Endothelial cell of umbilical vein (primary cell): Measurements from ENCODE around the gene GNB1. TPM values are rescaled to one million over a fixed set of nuclear protein-coding genes. Genes with fewer than 3 reads are reported as not detected.

Experiments used
- BruUV-seq: library from RNA; stranded (reverse); fragments of 400-500 nt; replicated peaks from 2 replicates; lab custom pipeline; 2021; lab: Mats Ljungman, UMichigan
- CTCF ChIA-PET: fragments of 300-600, 350-600 bp; sonication (Branson Sonifier 250); formaldehyde crosslinking; loops from one replicate; lab custom pipeline; 2021; ENCODE audit warnings: antibody characterized with exemption, inconsistent platforms; lab: Charles Lee
- POLR2A ChIA-PET: fragments of 300-600, 350-600 bp; sonication (Branson Sonifier 250); formaldehyde crosslinking; loops from one replicate; lab custom pipeline; 2021; ENCODE audit warnings: antibody characterized with exemption, inconsistent platforms; lab: Charles Lee
- DNase-seq: peaks from one replicate; pipeline ENCODE4 v3.0.0-alpha.2; 2011; ENCODE audit warnings: low read depth, low spot score
- FAIRE-seq: peaks from 2 replicates; lab custom pipeline; 2011; peaks lifted over from hg19 to GRCh38; lab: Jason Lieb, UNC
- H2AFZ ChIP-seq: 2 replicates; pipeline ENCODE4 v1.6.0; 2012; ENCODE audit warnings: low read depth, low read length, control low read depth, inconsistent platforms
- H3K27ac ChIP-seq: 2 replicates; pipeline ENCODE4 v1.5.1; 2011; ENCODE audit warnings: low read depth, mild to moderate bottlenecking, control low read depth, low read length, moderate library complexity; ENCODE audit not compliant: insufficient read depth
- H3K27me3 ChIP-seq, 2 experiments: 2 replicates each; pipeline versions ENCODE4 v1.6.0 to v1.6.1; 2011; ENCODE audit warnings: low read length in 2 of 2, mixed read lengths in 1 of 2; ENCODE audit not compliant: control insufficient read depth in 2 of 2, insufficient read depth in 2 of 2
- H3K36me3 ChIP-seq, 2 experiments: 2 replicates in 1 of 2; 3 replicates in 1 of 2; pipeline ENCODE4 v1.5.1; 2011; ENCODE audit warnings: low read length in 2 of 2, mild to moderate bottlenecking in 1 of 2, moderate library complexity in 1 of 2; ENCODE audit not compliant: control insufficient read depth in 2 of 2, insufficient read depth in 2 of 2; ENCODE audit errors: extremely low read depth in 1 of 2
- H3K4me1 ChIP-seq: 3 replicates; pipeline ENCODE4 v1.5.1; 2011; ENCODE audit warnings: mild to moderate bottlenecking, low read length; ENCODE audit not compliant: control insufficient read depth, insufficient read depth; ENCODE audit errors: extremely low read depth
- H3K4me2 ChIP-seq: 2 replicates; pipeline ENCODE4 v1.6.1; 2011; ENCODE audit warnings: low read length, control low read depth, mixed read lengths; ENCODE audit not compliant: insufficient read depth
- H3K4me3 ChIP-seq, 3 experiments: fragments of 200-600 bp in 1 of 3; sonication (generic), shearing (Covaris generic) in 1 of 3; replicated peaks in 1 of 3; 2 replicates each; pipeline ENCODE4 v1.5.1; 2011 to 2016; ENCODE audit warnings: control low read depth in 3 of 3, low read length in 3 of 3, mild to moderate bottlenecking in 2 of 3, inconsistent platforms in 1 of 3, low read depth in 1 of 3, moderate library complexity in 1 of 3; ENCODE audit not compliant: insufficient read depth in 1 of 3
- H3K79me2 ChIP-seq: 2 replicates; pipeline ENCODE4 v1.6.0; 2012; ENCODE audit warnings: low read length, inconsistent platforms; ENCODE audit not compliant: control insufficient read depth, insufficient read depth
- H3K9ac ChIP-seq: replicated peaks from 2 replicates; pipeline ENCODE3; 2011; ENCODE audit warnings: low read length, control low read depth; ENCODE audit not compliant: insufficient read depth; ENCODE audit errors: extremely low read depth
- H3K9me1 ChIP-seq: replicated peaks from 3 replicates; pipeline ENCODE4 v1.6.0; 2011; ENCODE audit warnings: mild to moderate bottlenecking, low read length; ENCODE audit not compliant: control insufficient read depth, insufficient read depth; ENCODE audit errors: extremely low read depth
- H3K9me3 ChIP-seq: replicated peaks from 2 replicates; pipeline ENCODE4 v1.5.1; 2012; ENCODE audit warnings: low read length, inconsistent platforms; ENCODE audit not compliant: control insufficient read depth, insufficient read depth
- H4K20me1 ChIP-seq: replicated peaks from 2 replicates; pipeline ENCODE3; 2011; ENCODE audit warnings: mild to moderate bottlenecking, low read length; ENCODE audit not compliant: control insufficient read depth, insufficient read depth; ENCODE audit errors: extremely low read depth
- CTCF ChIP-seq, 2 donors: IDR thresholded peaks; 1 replicate in 1 of 2; 2 replicates in 1 of 2; pipeline ENCODE4 v1.5.1; 2011; ENCODE audit warnings: low read length in 2 of 2, mild to moderate bottlenecking in 2 of 2, moderate library complexity in 2 of 2, control low read depth in 1 of 2, inconsistent platforms in 1 of 2, low read depth in 1 of 2; ENCODE audit not compliant: insufficient read depth in 1 of 2; ENCODE audit errors: extremely low read depth in 1 of 2
- EZH2 ChIP-seq: IDR thresholded peaks from 2 replicates; pipeline ENCODE4 v1.6.1; 2012; ENCODE audit warnings: borderline replicate concordance, low read depth, mild to moderate bottlenecking, moderate library complexity, low read length, inconsistent platforms; ENCODE audit not compliant: severe bottlenecking
- FOS ChIP-seq: IDR thresholded peaks from 2 replicates; pipeline ENCODE4 v1.6.1; 2011; ENCODE audit warnings: mild to moderate bottlenecking, low read length, moderate library complexity, borderline replicate concordance; ENCODE audit not compliant: insufficient read depth
- GATA2 ChIP-seq: IDR thresholded peaks from 2 replicates; pipeline ENCODE4 v1.7.0; 2011; ENCODE audit warnings: low read depth, mild to moderate bottlenecking, moderate library complexity, mixed read lengths, low read length; ENCODE audit not compliant: insufficient read length, insufficient read depth
- JUN ChIP-seq: IDR thresholded peaks from 2 replicates; pipeline ENCODE4 v1.6.1; 2011; ENCODE audit warnings: borderline replicate concordance, low read depth; ENCODE audit not compliant: insufficient read length, insufficient read depth
- MYC ChIP-seq: IDR thresholded peaks from one replicate; pipeline ENCODE4 v1.6.1; 2011; ENCODE audit warnings: mild to moderate bottlenecking, low read depth, low read length
- POLR2A ChIP-seq: IDR thresholded peaks from 2 replicates; pipeline ENCODE4 v1.6.1; 2012; ENCODE audit warnings: low read depth, mild to moderate bottlenecking, control low read depth, low read length
- POLR2AphosphoS5 ChIP-seq: IDR thresholded peaks from 2 replicates; pipeline ENCODE4 v1.6.1; 2012; ENCODE audit warnings: low read depth, mild to moderate bottlenecking, control low read depth, low read length, moderate library complexity; ENCODE audit not compliant: insufficient read depth
- dilution Hi-C: fragments of 300-500 bp; cut with MboI; formaldehyde crosslinking; loops from one replicate; pipeline ENCODE4 v1.15.0; 2019; ENCODE audit warnings: low sequenced_read_pairs; ENCODE audit not compliant: extremely low pct_ligation_motif_present
- intact Hi-C: fragments of 100-400 bp; cut with micrococcal nuclease; formaldehyde crosslinking; loops from one replicate; pipeline ENCODE4 v1.10.0; 2022
- polyA plus RNA-seq, 4 experiments: library from polyadenylated mRNA; depleted of rRNA in 3 of 4; stranded (reverse) in 3 of 4; unstranded in 1 of 4; fragments of >200 nt; gene quantifications; 2 replicates each; pipeline versions ENCODE4 v1.2.1 to v1.2.3, GENCODE V29; 2011 to 2012; ENCODE audit warnings: missing spikeins in 1 of 4
- total RNA-seq: library from RNA; stranded (reverse); gene quantifications from 2 replicates; pipeline ENCODE4 v1.2.3, GENCODE V29; 2021
- TF ChIP-seq, protein P1 (sequence below): IDR thresholded peaks from 2 replicates; pipeline ENCODE4 v1.6.1; 2011; ENCODE audit not compliant: insufficient read depth, insufficient read length

The GNB1 gene
- total and polyA plus RNA-seq, 2 donors (not counting 3 experiments of a cell fraction or from before 2014, with no cell fraction given): 501 to 529 TPM

GRCh38 chr1:1759456-1760344 is 131.2 kb downstream of the GNB1 start:
- H2AFZ ChIP-seq: no peak overlapping the region
- CTCF ChIA-PET: no interaction called here

More at GRCh38 chr1:1759456-1760344, 131.2 kb downstream of the GNB1 start:
- H3K9me1 ChIP-seq: no peaks in the 10 kb centered on the region
- dilution Hi-C loops (no loop called here), intact Hi-C loops (no loop called here)
- no peak for FAIRE-seq
- POLR2A ChIA-PET: no interaction called here
- peaks cover 4 to 43% of the 10 kb centered on the region in 2 experiments for H3K36me3 ChIP-seq
- no peaks in the 10 kb centered on the region for H3K9me3 ChIP-seq
- TF ChIP-seq CTCF (IDR thresholded peaks at IDR 0.05; ENCODE audit: extremely low read depth in 1 of 2, insufficient read depth in 1 of 2, low read depth in 1 of 2, low read length in 2 of 2): no peak
- no peak for TF ChIP-seq POLR2AphosphoS5
- no peak for TF ChIP-seq JUN
- TF ChIP-seq EZH2: no peak
- no peak for TF ChIP-seq POLR2A
- no peak for TF ChIP-seq GATA2
- TF ChIP-seq, protein P1, sequence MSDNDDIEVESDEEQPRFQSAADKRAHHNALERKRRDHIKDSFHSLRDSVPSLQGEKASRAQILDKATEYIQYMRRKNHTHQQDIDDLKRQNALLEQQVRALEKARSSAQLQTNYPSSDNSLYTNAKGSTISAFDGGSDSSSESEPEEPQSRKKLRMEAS: no peak
- TF ChIP-seq MYC: no peak
- no peak for TF ChIP-seq FOS
- no peaks in the 10 kb centered on the region for H4K20me1 ChIP-seq
- no peaks in the 10 kb centered on the region for H3K27me3 ChIP-seq
- no peak overlapping the region for H3K4me3 ChIP-seq
- no peak overlapping the region for H3K9ac ChIP-seq
- no TSS peak for BruUV-seq
- H3K79me2 ChIP-seq: peaks cover 8% of the 10 kb centered on the region
- no peak for DNase-seq
- H3K4me1 ChIP-seq: no peaks in the 10 kb centered on the region
- H3K4me2 ChIP-seq: no peak overlapping the region
- H3K27ac ChIP-seq: no peak overlapping the region
